ENCODE results near the gene MGAT5.

DNA sequence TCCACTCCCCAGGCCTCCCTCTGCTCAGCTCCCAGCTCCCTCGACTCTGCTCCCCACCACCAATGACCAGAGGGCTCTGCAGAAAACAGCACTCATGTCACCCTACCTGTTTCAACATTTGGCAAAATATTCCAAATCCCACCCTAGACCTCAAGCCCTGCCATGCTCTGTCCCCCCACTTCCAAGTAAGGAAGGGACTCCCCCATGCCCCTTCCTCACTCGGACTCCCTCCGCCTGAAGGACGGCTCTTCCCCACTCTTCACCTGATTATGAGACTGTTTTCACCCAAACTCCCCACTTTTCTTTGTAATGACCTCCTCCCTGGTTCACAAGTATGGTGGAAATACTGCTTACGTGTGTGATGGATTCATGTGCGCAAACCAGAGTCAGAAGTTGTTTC, 208.4 kb downstream of the MGAT5 start:
- TF ChIP-seq POLR2A (IDR thresholded peaks at IDR 0.05) (no peak), CTCF (IDR thresholded peaks at IDR 0.05) (no peak)
